GM12875 (cell line): ENCODE measurements around the gene RELN.

Experiments
- H3K4me3 ChIP-seq: one replicate; pipeline ENCODE4 v1.5.1; 2011; ENCODE audit warnings: low read depth, low read length, control low read depth
- CTCF ChIP-seq: IDR thresholded peaks from 2 replicates; pipeline ENCODE4 v1.5.1; 2011; ENCODE audit warnings: low read depth, mild to moderate bottlenecking, control low read depth, inconsistent platforms, low read length, moderate library complexity, borderline replicate concordance; ENCODE audit not compliant: insufficient read depth

RELN gene

GRCh38 chr7:103528152-103528551 is 461.3 kb downstream of the RELN start:
- no peak overlapping the region for H3K4me3 ChIP-seq
- TF ChIP-seq CTCF: no peak

- H3K4me3 ChIP-seq: no peak overlapping the region
- TF ChIP-seq CTCF: no peak
Measured at GRCh38 chr7:103525937-103526336, 463.5 kb downstream of the RELN start.

GRCh38 chr7:103524042-103524907 is 465.2 kb downstream of the RELN start:
- TF ChIP-seq CTCF: peak; percentile 18; the same call in 1 of the 2 replicates
- no peak overlapping the region for H3K4me3 ChIP-seq

GRCh38 chr7:103521937-103522336 is 467.5 kb downstream of the RELN start:
- no peak for TF ChIP-seq CTCF
- no peak overlapping the region for H3K4me3 ChIP-seq

- H3K4me3 ChIP-seq: no peak overlapping the region
- TF ChIP-seq CTCF: no peak
Measured at GRCh38 chr7:103504505-103505135, 484.8 kb downstream of the RELN start.

- no peak overlapping the region for H3K4me3 ChIP-seq
- no peak for TF ChIP-seq CTCF
Measured at GRCh38 chr7:103501206-103501605, 488.3 kb downstream of the RELN start.

GRCh38 chr7:103499976-103500375 is 489.5 kb downstream of the RELN start:
- no peak overlapping the region for H3K4me3 ChIP-seq
- TF ChIP-seq CTCF: no peak
